ENCODE measurements around the gene GLI2. TPM values are rescaled to one million over a fixed set of nuclear protein-coding genes. Genes with fewer than 3 reads are reported as not detected.

GLI2 gene
- total and polyA plus RNA-seq, 2 of the 8 experiments (the other 6 are each of a cell fraction or from before 2014, with no cell fraction given): 18.4 to 46.9 TPM

GRCh38 chr2:120775194-120775593 lies 39.5 kb downstream of the GLI2 start:
- Histone ChIP-seq H2BK120ac (replicated peaks; ENCODE audit: low read depth, low read length) (no peak overlapping the region), H3K4me1 (replicated peaks in 1 of 4; ENCODE audit: control insufficient read depth in 3 of 4, insufficient read depth in 4 of 4, low read length in 3 of 4) (peaks cover 22 to 52% (median 34%) of the 10 kb centered on the region in 4 experiments), H3K56ac (replicated peaks; ENCODE audit: insufficient read length, low read depth, low read length) (no peak overlapping the region), H4K5ac (ENCODE audit: insufficient read length, low read depth, low read length) (no peak overlapping the region), H2BK15ac (ENCODE audit: low read length) (no peak overlapping the region), H3K9ac (replicated peaks in 1 of 4; ENCODE audit: extremely low read depth in 1 of 4, low read depth in 3 of 4, low read length in 3 of 4) (no peak overlapping the region), H3K79me2 (ENCODE audit: control insufficient read depth in 1 of 2, insufficient read depth in 2 of 2, low read length in 2 of 2) (peaks cover 16 to 99% of the 10 kb centered on the region in 2 experiments), H4K91ac (replicated peaks; ENCODE audit: insufficient read length, low read length) (no peak overlapping the region), H3K14ac (ENCODE audit: insufficient read length) (no peak overlapping the region), H4K20me1 (replicated peaks in 1 of 2; ENCODE audit: control insufficient read depth in 1 of 2, insufficient read depth in 2 of 2, low read length in 2 of 2) (peaks cover 31 to 58% of the 10 kb centered on the region in 2 experiments), H2BK12ac (ENCODE audit: low read depth, low read length) (no peak overlapping the region), H3K36me3 (ENCODE audit: control insufficient read depth in 2 of 4, insufficient read depth in 4 of 4, low read length in 3 of 4) (no peaks in the 10 kb centered on the region), H3K4ac (replicated peaks; ENCODE audit: insufficient read length, low read depth, low read length) (no peak overlapping the region), H2AFZ (ENCODE audit: low read length) (no peak overlapping the region), H3K4me3 (ENCODE audit: extremely low read depth in 1 of 4, insufficient read depth in 2 of 4, low read depth in 3 of 4, low read length in 4 of 4) (no peak overlapping the region), H3K79me1 (ENCODE audit: low read depth, low read length) (peaks cover 45% of the 10 kb centered on the region), H3K23me2 (ENCODE audit: low read depth, low read length) (no peaks in the 10 kb centered on the region; the same call in 1 of the 2 replicates), H2AK5ac (ENCODE audit: low read depth, low read length) (no peak overlapping the region), H3K18ac (ENCODE audit: extremely low read depth, low read length) (no peak overlapping the region), H3K23ac (ENCODE audit: insufficient read length) (no peak overlapping the region), H3K27ac (ENCODE audit: low read depth, low read length) (no peak overlapping the region), H4K8ac (ENCODE audit: extremely low read depth, insufficient read depth, low read length) (no peak overlapping the region; the same call in 1 of the 2 replicates), H2BK5ac (ENCODE audit: low read depth, low read length) (no peak overlapping the region), H2BK20ac (ENCODE audit: low read length) (no peak overlapping the region), H3K27me3 (replicated peaks in 1 of 4; ENCODE audit: control insufficient read depth in 3 of 4, extremely low read depth in 1 of 4, insufficient read depth in 3 of 4, low read length in 3 of 4) (no peaks in the 10 kb centered on the region), H3K4me2 (ENCODE audit: insufficient read depth in 1 of 2, low read depth in 2 of 2, low read length in 2 of 2) (no peak overlapping the region; a peak in 1 of 4 replicates), H3K9me3 (ENCODE audit: insufficient read depth in 2 of 2, low read depth in 1 of 2, low read length in 1 of 2) (no peaks in the 10 kb centered on the region)
- ChIA-PET POLR2A (ENCODE audit: partially characterized antibody) (interaction anchor here (1.7 to 4.8 kb wide), 2 partner anchors 10 to 38 kb away, joined by 4 to 31 read pairs; no protein-coding TSS in a partner anchor), CTCF (ENCODE audit: partially characterized antibody) (interaction anchor here (0.9 to 2.8 kb wide), 4 partner anchors 9 to 297 kb away, joined by 3 to 9 read pairs (median 4); no protein-coding TSS in a partner anchor)
- FAIRE-seq (no peak), DNase-seq (ENCODE audit: low read depth in 1 of 2, low spot score in 2 of 2) (no peak)
- 94% methylated on average over 17 of the region's 17 CpGs; no CpG with 5 or more reads in 1 of the 2 experiments for WGBS, 2 experiments (ENCODE audit: extremely low coverage in 1 of 2, insufficient coverage in 1 of 2, insufficient read length in 1 of 2, insufficient replicate concordance in 2 of 2, low coverage in 1 of 2, low lambda C conversion rate in 2 of 2, missing lambda C conversion rate in 1 of 2)
- no peak for TF ChIP-seq HDAC2 (IDR thresholded peaks at IDR 0.05; ENCODE audit: borderline replicate concordance in 1 of 2, low read depth in 2 of 2, low read length in 2 of 2)
- no peak for TF ChIP-seq TCF12 (IDR thresholded peaks at IDR 0.05; ENCODE audit: low read depth, low read length)
- no peak for TF ChIP-seq MAX (IDR thresholded peaks at IDR 0.05)
- no peak for TF ChIP-seq RXRA (IDR thresholded peaks at IDR 0.05; ENCODE audit: insufficient read depth, low read depth, low read length)
- no peak for TF ChIP-seq ATF2 (IDR thresholded peaks at IDR 0.05; ENCODE audit: low read length)
- no peak for TF ChIP-seq KDM5A (IDR thresholded peaks at IDR 0.05; ENCODE audit: low read length)
- TF ChIP-seq JUN (IDR thresholded peaks at IDR 0.05; ENCODE audit: low read depth, low read length): no peak
- no peak for TF ChIP-seq SAP30 (IDR thresholded peaks at IDR 0.05; ENCODE audit: insufficient read depth, insufficient replicate concordance, low read length)

All from H1 (cell line).